SU-DHL-6 (cell line): Measurements from ENCODE around the gene CARD6.
"Not testable (repeated sequence)": the region's sequence is repeated elsewhere in the genome, so short reads cannot be mapped to it uniquely, and the experiment has no call there.

Experiments
- H2AFZ ChIP-seq: fragments of 200-600 bp; sonication (generic); 2 replicates; pipeline ENCODE4 v1.6.1; 2014; ENCODE audit warnings: low read depth, mild to moderate bottlenecking, moderate library complexity, mixed read lengths, antibody characterized with exemption, low read length; ENCODE audit not compliant: severe bottlenecking
- H3F3A ChIP-seq: fragments of 200-600 bp; shearing (Covaris generic); 2 replicates; pipeline ENCODE4 v1.6.0; 2016; ENCODE audit warnings: antibody characterized with exemption, mild to moderate bottlenecking; ENCODE audit not compliant: insufficient read depth
- H3K27ac ChIP-seq: fragments of 200-600 bp; sonication (generic); 2 replicates; pipeline ENCODE4 v1.5.1; 2016; ENCODE audit warnings: low read depth, mild to moderate bottlenecking, low read length, moderate library complexity, mixed read lengths
- H3K27me3 ChIP-seq: fragments of 200-600 bp; sonication (generic), shearing (Covaris generic); 2 replicates; pipeline ENCODE4 v1.6.0; 2014; ENCODE audit warnings: mild to moderate bottlenecking, low read length
- H3K36me3 ChIP-seq: fragments of 200-600 bp; sonication (generic); 2 replicates; pipeline ENCODE4 v1.6.1; 2014; ENCODE audit warnings: mild to moderate bottlenecking, low read length, mixed read lengths
- H3K4me2 ChIP-seq: fragments of 300-600, 200-600 bp; shearing (Covaris generic), sonication (generic); 2 replicates; pipeline ENCODE4 v1.6.0; 2014; ENCODE audit warnings: low read length, low read depth, mild to moderate bottlenecking; ENCODE audit not compliant: poor library complexity, severe bottlenecking
- H3K4me3 ChIP-seq: fragments of 200-600 bp; sonication (generic); 2 replicates; pipeline ENCODE4 v1.5.1; 2014; ENCODE audit warnings: antibody characterized with exemption, low read length, mild to moderate bottlenecking, mixed read lengths; ENCODE audit not compliant: insufficient read depth, poor library complexity, severe bottlenecking
- H3K79me2 ChIP-seq: fragments of 200-600 bp; sonication (generic); 2 replicates; pipeline ENCODE4 v1.6.1; 2014; ENCODE audit warnings: mild to moderate bottlenecking, low read length, moderate library complexity; ENCODE audit not compliant: insufficient read depth
- H3K9ac ChIP-seq: fragments of 200-600 bp; sonication (generic); 2 replicates; pipeline ENCODE4 v1.7.0; 2014; ENCODE audit warnings: mild to moderate bottlenecking, low read length
- H3K9me2 ChIP-seq: fragments of 200-600 bp; sonication (generic); replicated peaks from 2 replicates; pipeline ENCODE4 v1.6.1; 2014; ENCODE audit warnings: low read length; ENCODE audit not compliant: insufficient read depth
- H3K9me3 ChIP-seq: fragments of 200-600 bp; sonication (generic); 2 replicates; pipeline ENCODE4 v1.6.1; 2014; ENCODE audit warnings: low read length, mixed read lengths; ENCODE audit not compliant: insufficient read depth
- H4K20me1 ChIP-seq: fragments of 200-600 bp; sonication (generic); 2 replicates; pipeline ENCODE4 v1.6.1; 2014; ENCODE audit warnings: low read depth, mild to moderate bottlenecking, antibody characterized with exemption, low read length, moderate library complexity, mixed read lengths
- CTCF ChIP-seq: fragments of 200-600 bp; sonication (generic); IDR thresholded peaks from one replicate; pipeline ENCODE4 v1.5.1; 2017; ENCODE audit warnings: antibody characterized with exemption, mild to moderate bottlenecking, low read length, moderate library complexity; ENCODE audit not compliant: insufficient read depth, poor library complexity, severe bottlenecking
- EZH2phosphoT487 ChIP-seq: fragments of 200-600 bp; sonication (generic), shearing (Covaris generic); conservative IDR thresholded peaks from 2 replicates; pipeline ENCODE4 v1.6.1; 2018; ENCODE audit warnings: mild to moderate bottlenecking, antibody characterized with exemption, low read length, moderate library complexity, mixed read lengths

CARD6 gene

DNA sequence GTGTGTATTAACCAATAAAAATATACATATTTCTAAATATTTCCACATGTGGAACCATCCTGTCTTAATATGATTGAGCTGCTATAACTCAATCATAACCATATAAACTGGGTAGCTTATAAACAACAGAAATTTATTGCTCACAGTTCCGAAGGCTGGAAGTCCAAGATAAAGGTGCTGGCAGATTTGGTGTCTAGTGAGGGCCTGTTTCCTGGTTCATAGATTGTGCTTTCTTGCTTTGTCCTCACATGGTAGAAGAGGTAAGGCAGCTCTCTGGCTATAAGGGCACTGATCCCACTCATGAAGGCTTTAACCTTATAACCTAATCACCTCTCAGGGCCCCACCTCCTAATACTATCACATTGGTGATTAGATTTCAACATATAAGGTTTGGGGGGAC is 29.0 kb upstream of the CARD6 start:
- H3F3A ChIP-seq, result no peaks in the 10 kb centered on the region
- H3K4me2 ChIP-seq, result no peak overlapping the region
- H3K9me2 ChIP-seq, result no peaks in the 10 kb centered on the region
- H2AFZ ChIP-seq, result no peak overlapping the region
- H3K27me3 ChIP-seq, result no peaks in the 10 kb centered on the region
- no peak overlapping the region for H3K27ac ChIP-seq
- TF ChIP-seq CTCF (no peak), EZH2phosphoT487 (no peak)
- no peaks in the 10 kb centered on the region for H3K9me3 ChIP-seq
- no peak overlapping the region for H3K4me3 ChIP-seq
- H4K20me1 ChIP-seq, result no peaks in the 10 kb centered on the region
- no peaks in the 10 kb centered on the region for H3K79me2 ChIP-seq
- H3K36me3 ChIP-seq, result no peaks in the 10 kb centered on the region
- H3K9ac ChIP-seq, result no peak overlapping the region

DNA sequence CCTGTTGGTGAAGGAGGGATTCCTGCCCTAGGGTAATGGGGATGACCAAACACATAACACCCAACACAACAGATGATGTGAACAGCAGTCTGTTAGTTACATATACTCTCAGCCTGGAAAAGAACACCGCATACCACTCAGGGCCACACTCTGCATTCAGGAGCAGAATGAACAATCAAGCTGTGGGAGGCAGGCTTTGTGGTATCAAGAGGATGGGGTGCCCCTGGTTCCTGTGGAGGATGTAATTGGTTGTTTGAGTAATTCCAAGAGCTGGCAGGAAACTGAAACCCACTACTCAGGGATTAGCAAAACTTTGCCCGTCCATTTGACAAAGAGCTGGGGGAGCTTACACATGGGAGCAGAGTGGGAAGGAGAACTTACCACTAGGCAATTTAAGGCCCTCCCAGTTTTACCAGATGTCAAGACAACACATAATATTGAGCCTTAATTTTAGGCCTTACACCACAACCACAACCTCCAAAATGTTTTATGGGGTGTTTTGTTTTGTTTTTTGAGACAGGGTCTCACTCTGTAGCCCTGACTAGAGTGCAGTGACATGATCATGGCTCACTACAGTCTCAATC is 27.4 kb upstream of the CARD6 start:
- Histone ChIP-seq H3K27me3 (no peaks in the 10 kb centered on the region), H3K9me3 (no peaks in the 10 kb centered on the region), H4K20me1 (no peaks in the 10 kb centered on the region), H2AFZ (no peak overlapping the region), H3F3A (no peaks in the 10 kb centered on the region), H3K79me2 (no peaks in the 10 kb centered on the region), H3K4me2 (no peak overlapping the region), H3K36me3 (no peaks in the 10 kb centered on the region), H3K4me3 (no peak overlapping the region), H3K9me2 (no peaks in the 10 kb centered on the region), H3K9ac (no peak overlapping the region), H3K27ac (no peak overlapping the region)
- TF ChIP-seq CTCF, result no peak

DNA sequence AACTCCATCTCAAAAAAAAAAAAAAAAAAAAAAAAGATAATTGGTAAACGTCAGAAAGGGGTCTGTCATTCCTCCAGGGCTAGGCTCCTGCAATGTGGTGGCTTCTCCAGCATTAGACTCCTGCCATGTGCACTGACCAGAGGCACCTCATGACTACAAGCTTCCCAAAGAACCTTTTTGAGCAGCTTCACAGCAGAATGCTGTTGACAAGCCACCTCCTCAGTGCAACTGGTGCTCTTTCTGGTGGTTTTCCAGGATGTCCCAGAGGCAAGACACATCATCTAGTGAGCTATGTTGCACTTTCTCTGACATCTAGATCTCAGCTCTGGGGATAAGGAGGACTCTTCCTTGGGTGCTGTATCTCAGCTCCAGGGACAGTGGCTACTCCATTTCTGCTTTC is 17.7 kb upstream of the CARD6 start:
- Histone ChIP-seq H3K79me2 (no peaks in the 10 kb centered on the region), H2AFZ (no peak overlapping the region), H3K36me3 (peaks cover 18% of the 10 kb centered on the region), H3F3A (peaks cover 49% of the 10 kb centered on the region), H3K4me2 (no peak overlapping the region), H3K9me2 (no peaks in the 10 kb centered on the region), H3K9ac (no peak overlapping the region), H3K27me3 (no peaks in the 10 kb centered on the region), H3K9me3 (no peaks in the 10 kb centered on the region), H4K20me1 (peaks cover 21% of the 10 kb centered on the region; the same call in 1 of the 2 replicates), H3K4me3 (no peak overlapping the region), H3K27ac (0 out of 2 replicates have a peak overlapping the region, but pooled peaks have one; percentile 2)
- TF ChIP-seq CTCF, result no peak
- TF ChIP-seq EZH2phosphoT487, result no peak

DNA sequence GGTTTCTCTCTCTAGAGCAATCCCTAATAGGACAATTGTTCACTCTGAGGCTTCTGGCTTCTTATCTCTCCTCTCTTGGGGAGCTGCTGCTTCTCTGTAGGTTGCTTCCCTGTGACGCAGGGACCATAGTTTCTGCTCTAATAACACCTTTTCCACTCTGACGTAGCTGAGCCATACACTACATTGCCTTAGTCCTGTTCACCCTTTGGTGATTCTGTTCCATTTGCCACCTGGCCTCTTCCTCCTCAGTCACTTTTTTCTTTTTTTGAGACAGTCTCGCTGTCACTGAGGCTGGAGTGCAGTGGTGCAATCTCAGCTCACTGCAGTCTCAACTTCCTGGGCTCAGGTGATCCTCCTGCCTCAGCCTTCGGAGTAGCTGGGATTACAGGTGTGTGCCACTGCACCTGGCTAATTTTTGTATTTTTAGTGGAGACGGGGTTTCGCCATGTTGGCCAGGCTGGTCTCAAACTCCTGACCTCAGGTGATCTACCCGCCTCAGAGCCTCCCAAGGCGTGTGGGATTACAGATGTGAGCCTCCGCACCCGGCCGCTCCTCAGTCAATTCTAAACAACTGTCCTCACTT is 15.6 kb upstream of the CARD6 start:
- H3K79me2 ChIP-seq, H3K9ac ChIP-seq, H3K27ac ChIP-seq, H2AFZ ChIP-seq, H3K9me3 ChIP-seq, H3K9me2 ChIP-seq, H3K4me3 ChIP-seq, H3K4me2 ChIP-seq, H3K27me3 ChIP-seq: not testable (repeated sequence)
- peaks cover 68% of the 10 kb centered on the region for H3F3A ChIP-seq
- H4K20me1 ChIP-seq, result peaks cover 30% of the 10 kb centered on the region; the same call in 1 of the 2 replicates
- H3K36me3 ChIP-seq, result peaks cover 32% of the 10 kb centered on the region
